ENCODE measurements around the gene FLNA. TPM values are rescaled to one million over a fixed set of nuclear protein-coding genes. Genes with fewer than 3 reads are reported as not detected.
A peak's percentile ranks its signal among the peaks of the same experiment; 100 is the strongest.
"Not testable (repeated sequence)": the region's sequence is repeated elsewhere in the genome, so short reads cannot be mapped to it uniquely, and the experiment has no call there.

The FLNA gene
- total RNA-seq, 2 donors from 2014 or later = 84.2 to 741 TPM

- ATAC-seq = no peak
- DNase-seq = no peak
- intact Hi-C loops (cut with DNase I, micrococcal nuclease) = no loop called here
These were observed 52.8 kb downstream of the FLNA start for GRCh38 chrX:154321594-154321993.

GRCh38 chrX:154321152-154321551 is 53.3 kb downstream of the FLNA start:
- ATAC-seq (no peak), DNase-seq (no peak)
- intact Hi-C loops (cut with DNase I, micrococcal nuclease) = no loop called here

GRCh38 chrX:154320406-154320805 is 54.0 kb downstream of the FLNA start:
- DNase-seq = no peak
- intact Hi-C loops (cut with DNase I, micrococcal nuclease) = no loop called here
- no peak for ATAC-seq

GRCh38 chrX:154317391-154317995 is 56.9 kb downstream of the FLNA start:
- intact Hi-C loops (cut with DNase I, micrococcal nuclease) = no loop called here
- ATAC-seq (peak; percentile 23), DNase-seq (no peak)

GRCh38 chrX:154315416-154315815 is 59.0 kb downstream of the FLNA start:
- no peak for ATAC-seq
- intact Hi-C loops (cut with DNase I, micrococcal nuclease) = no loop called here
- DNase-seq = no peak

- DNase-seq (no peak), ATAC-seq (no peak)
- intact Hi-C loops (cut with DNase I, micrococcal nuclease) = no loop called here
These were observed 61.3 kb downstream of the FLNA start for GRCh38 chrX:154313147-154313546.

GRCh38 chrX:154312116-154312515 is 62.3 kb downstream of the FLNA start:
- DNase-seq (no peak), ATAC-seq (no peak)
- intact Hi-C loops (cut with DNase I, micrococcal nuclease) = no loop called here

- intact Hi-C loops (cut with DNase I, micrococcal nuclease) = no loop called here
- DNase-seq (no peak), ATAC-seq (no peak)
These were observed 63.6 kb downstream of the FLNA start for GRCh38 chrX:154310616-154311536.

GRCh38 chrX:154309041-154309775 is 65.2 kb downstream of the FLNA start:
- intact Hi-C loops (cut with DNase I, micrococcal nuclease) = no loop called here
- DNase-seq (no peak), ATAC-seq (no peak)

GRCh38 chrX:154308108-154308946 is 66.1 kb downstream of the FLNA start:
- ATAC-seq (peak; percentile 55), DNase-seq (peak; percentile 48 to 72)
- intact Hi-C loops (cut with DNase I, micrococcal nuclease) = no loop called here

GRCh38 chrX:154307202-154307601 is 67.2 kb downstream of the FLNA start:
- intact Hi-C loops (cut with DNase I, micrococcal nuclease) = no loop called here
- no peak for ATAC-seq

GRCh38 chrX:154305541-154306205 is 68.8 kb downstream of the FLNA start:
- intact Hi-C loops (cut with DNase I, micrococcal nuclease) = no loop called here
- DNase-seq (no peak), ATAC-seq (no peak)

More at GRCh38 chrX:154307202-154307601, 67.2 kb downstream of the FLNA start:
- DNase-seq = no peak

- intact Hi-C loops (cut with DNase I, micrococcal nuclease) = no loop called here
- no peak for DNase-seq
- no peak for ATAC-seq
These were observed 69.6 kb downstream of the FLNA start for GRCh38 chrX:154304846-154305245.

- DNase-seq (no peak), ATAC-seq (no peak)
- intact Hi-C loops (cut with DNase I, micrococcal nuclease) = no loop called here
These were observed 71.0 kb downstream of the FLNA start for GRCh38 chrX:154303476-154303875.

GRCh38 chrX:154302998-154303397 is 71.4 kb downstream of the FLNA start:
- intact Hi-C loops (cut with DNase I, micrococcal nuclease); ATAC-seq; DNase-seq: not testable (repeated sequence)

- no peak for DNase-seq
- no peak for ATAC-seq
- intact Hi-C loops (cut with DNase I, micrococcal nuclease) = no loop called here
These were observed 73.6 kb downstream of the FLNA start for GRCh38 chrX:154300816-154301215.
